H1 (cell line): ENCODE data around the gene PHLDB3. TPM values are rescaled to one million over a fixed set of nuclear protein-coding genes. Genes with fewer than 3 reads are reported as not detected.

ENCODE experiments used
- CBX8 ChIP-seq: fragments of 300-800, 300-1000 bp; sonication (generic); IDR thresholded peaks from 2 replicates; pipeline ENCODE4 v1.7.1; 2016; ENCODE audit warnings: low read depth, low read length, borderline replicate concordance
- FOSL1 ChIP-seq: IDR thresholded peaks from 2 replicates; pipeline ENCODE4 v1.6.1; 2011; ENCODE audit warnings: mild to moderate bottlenecking, low read depth, low read length, moderate library complexity; ENCODE audit not compliant: insufficient read depth
- NRF1 ChIP-seq: IDR thresholded peaks from 2 replicates; pipeline ENCODE4 v1.6.1; 2011; ENCODE audit warnings: mild to moderate bottlenecking, low read depth, low read length, improper control_type of control experiment
- TBP ChIP-seq: IDR thresholded peaks from 2 replicates; pipeline ENCODE4 v1.6.1; 2011; ENCODE audit warnings: low read depth, low read length, improper control_type of control experiment
- polyA plus RNA-seq, 7 experiments: library from polyadenylated mRNA; depleted of rRNA in 3 of 7; stranded (reverse) in 5 of 7; unstranded in 2 of 7; fragments of >200 nt in 5 of 7; fragments of 200-250 nt in 2 of 7; gene quantifications; 1 replicate in 5 of 7; 2 replicates in 1 of 7; 4 replicates in 1 of 7; pipeline versions ENCODE4 v1.2.1 to v1.2.3, GENCODE V29; 2011 to 2013; ENCODE audit warnings: missing spikeins in 2 of 7, mixed read lengths in 2 of 7
- total RNA-seq: library from RNA; stranded (reverse); fragmentation: NEBNext Ultra II Directional; extraction: Animal tissue kit (Norgen Biotek cat#: 25700); gene quantifications from 2 replicates; pipeline ENCODE4 v1.2.1, GENCODE V29; 2021

PHLDB3 gene
- total and polyA plus RNA-seq, 2 of the 8 experiments (the other 6 are each of a cell fraction or from before 2014, with no cell fraction given), result 4.0 to 8.5 TPM

DNA sequence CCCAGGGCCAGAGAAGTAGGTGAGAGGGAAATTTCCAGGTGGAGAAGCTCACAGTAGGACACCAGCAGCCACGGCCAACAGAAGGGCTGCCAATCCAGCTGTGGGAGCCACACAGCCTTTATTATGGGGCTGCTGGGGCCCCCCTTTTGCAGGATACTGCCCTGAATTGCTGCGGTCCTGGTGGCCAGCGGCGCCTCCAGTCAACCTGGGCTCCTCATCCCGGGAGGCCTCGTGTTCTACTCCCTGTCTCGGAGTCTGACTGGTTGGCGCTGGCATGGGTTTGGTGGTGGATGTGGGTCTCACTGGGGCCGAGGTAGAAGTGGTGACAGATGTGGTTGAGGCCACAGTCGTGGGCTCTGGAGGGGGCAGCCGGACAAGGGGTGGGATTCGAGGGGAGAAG is 43.2 kb downstream of the PHLDB3 start (continued):
- TF ChIP-seq NRF1 (no peak), CBX8 (no peak), TBP (no peak), FOSL1 (no peak)
- TF ChIP-seq, all 59 proteins: peak for 0
